IPS DF 6.9 (cell line): Measurements from ENCODE around the gene GATAD2A.

ENCODE experiments used
- DNase-seq: peaks from one replicate; pipeline ENCODE4 v3.0.0-alpha.2; 2013; ENCODE audit warnings: low read depth, low spot score
- H3K27ac ChIP-seq: one replicate; pipeline ENCODE4 v1.5.1; 2013; ENCODE audit warnings: low read length, control low read depth
- H3K27me3 ChIP-seq: 2 replicates; pipeline ENCODE4 v1.6.1; 2013; ENCODE audit warnings: mild to moderate bottlenecking, low read length; ENCODE audit not compliant: control insufficient read depth, insufficient read depth
- H3K36me3 ChIP-seq: 2 replicates; pipeline ENCODE4 v1.6.1; 2013; ENCODE audit warnings: low read length; ENCODE audit not compliant: control insufficient read depth, insufficient read depth
- H3K4me1 ChIP-seq: 2 replicates; pipeline ENCODE4 v1.6.1; 2013; ENCODE audit warnings: low read length; ENCODE audit not compliant: control insufficient read depth, insufficient read depth
- H3K4me3 ChIP-seq: 2 replicates; pipeline ENCODE4 v1.5.1; 2013; ENCODE audit warnings: mild to moderate bottlenecking, low read length
- H3K9me3 ChIP-seq: 2 replicates; pipeline ENCODE4 v1.6.1; 2013; ENCODE audit warnings: low read length, inconsistent platforms; ENCODE audit not compliant: control insufficient read depth, insufficient read depth
- WGBS: extraction: QIAGEN DNeasy Blood & Tissue Kit; methylation state at CpG from one replicate; pipeline ENCODE4 v1.1.7; 2013; ENCODE audit warnings: mixed read lengths, missing lambda C conversion rate; ENCODE audit not compliant: insufficient read length, insufficient coverage; 5-methylcytosine and 5-hydroxymethylcytosine counted together

GATAD2A gene

GRCh38 chr19:19527674-19528625 is 122.5 kb downstream of the GATAD2A start:
- H3K27me3 ChIP-seq = no peaks in the 10 kb centered on the region
- H3K9me3 ChIP-seq = no peaks in the 10 kb centered on the region
- peaks cover 11% of the 10 kb centered on the region for H3K36me3 ChIP-seq
- no CpG with 5 or more reads among the region's 27 CpGs for WGBS
- H3K4me1 ChIP-seq = peaks cover 4% of the 10 kb centered on the region; the same call in 1 of the 2 replicates
- no peak overlapping the region for H3K4me3 ChIP-seq
- H3K27ac ChIP-seq = no peak overlapping the region
- DNase-seq = no peak

DNA sequence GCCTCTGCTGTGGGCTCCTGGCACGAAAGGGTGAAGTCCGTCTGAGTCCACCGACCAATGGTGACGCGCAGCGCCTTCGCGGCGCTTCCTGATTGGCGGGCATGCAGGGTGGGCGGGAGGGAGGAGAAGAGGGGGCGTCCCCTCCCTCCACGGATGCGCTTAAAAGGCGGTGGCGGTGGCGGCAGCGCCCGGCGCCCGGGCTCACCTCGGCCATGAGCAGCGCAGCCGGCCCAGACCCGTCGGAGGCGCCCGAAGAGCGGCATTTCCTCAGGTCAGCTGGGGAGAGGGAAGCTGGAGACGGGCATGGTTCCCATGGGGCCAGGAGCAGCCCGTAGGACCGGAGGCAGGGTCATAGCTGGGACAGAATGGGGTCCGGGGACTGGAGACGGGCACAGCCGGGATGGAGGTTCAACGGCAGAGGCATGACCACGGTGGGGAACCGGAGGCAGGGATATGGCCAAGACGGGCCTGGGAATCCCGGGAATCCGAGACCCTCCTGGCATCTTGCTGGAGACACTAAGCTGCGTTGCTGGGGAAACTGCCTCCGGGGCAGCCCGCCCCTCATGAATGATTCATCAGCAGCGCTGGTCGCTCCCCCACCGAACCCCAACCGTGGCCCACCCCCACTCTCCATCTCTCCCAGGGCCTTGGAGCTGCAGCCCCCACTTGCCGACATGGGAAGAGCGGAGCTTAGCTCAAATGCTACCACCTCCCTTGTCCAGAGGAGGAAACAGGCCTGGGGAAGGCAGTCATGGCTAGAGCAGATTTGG is 123.4 kb downstream of the GATAD2A start, which contains the start of gene YJEFN3:
Gene YJEFN3 (plus strand): TSS at position 191 of the 770 bp plus-strand sequence. CDS start 22 bp downstream, at position 213.
- Histone ChIP-seq H3K27me3 (no peaks in the 10 kb centered on the region), H3K36me3 (peaks cover 11% of the 10 kb centered on the region), H3K4me1 (peaks cover 4% of the 10 kb centered on the region; the same call in 1 of the 2 replicates), H3K27ac (no peak within 1 kb of the TSS), H3K4me3 (no peak within 1 kb of the TSS), H3K9me3 (no peaks in the 10 kb centered on the region)
- no CpG with 5 or more reads among the region's 50 CpGs for WGBS
- no peak for DNase-seq

GRCh38 chr19:19529783-19530422 is 124.4 kb downstream of the GATAD2A start:
- DNase-seq = no peak
- H3K4me3 ChIP-seq = no peak overlapping the region
- no CpG with 5 or more reads among the region's 11 CpGs for WGBS
- H3K9me3 ChIP-seq = no peaks in the 10 kb centered on the region
- H3K27ac ChIP-seq = no peak overlapping the region
- no peaks in the 10 kb centered on the region for H3K27me3 ChIP-seq
- H3K36me3 ChIP-seq = peaks cover 11% of the 10 kb centered on the region
- peaks cover 3% of the 10 kb centered on the region; the same call in 1 of the 2 replicates for H3K4me1 ChIP-seq

DNA sequence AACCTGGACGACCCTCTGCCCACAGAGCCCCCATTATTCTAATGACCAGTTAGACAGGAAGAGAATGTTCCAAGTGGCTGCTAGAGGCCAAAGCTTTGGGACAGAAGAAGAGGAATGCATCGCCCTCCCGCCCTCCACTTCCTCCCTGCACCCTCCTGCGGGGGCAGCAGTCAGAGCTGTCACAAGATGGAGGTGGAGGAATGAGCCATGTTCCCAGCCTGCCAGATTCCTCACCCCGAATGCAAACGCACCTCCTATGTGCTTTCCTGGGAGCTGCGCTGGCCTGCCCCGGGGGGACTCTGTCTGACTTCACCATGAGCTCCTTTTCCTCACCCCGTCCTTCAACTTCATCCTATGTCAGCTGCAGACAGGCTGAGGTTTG is 124.9 kb downstream of the GATAD2A start:
- no CpG with 5 or more reads among the region's 9 CpGs for WGBS

DNA sequence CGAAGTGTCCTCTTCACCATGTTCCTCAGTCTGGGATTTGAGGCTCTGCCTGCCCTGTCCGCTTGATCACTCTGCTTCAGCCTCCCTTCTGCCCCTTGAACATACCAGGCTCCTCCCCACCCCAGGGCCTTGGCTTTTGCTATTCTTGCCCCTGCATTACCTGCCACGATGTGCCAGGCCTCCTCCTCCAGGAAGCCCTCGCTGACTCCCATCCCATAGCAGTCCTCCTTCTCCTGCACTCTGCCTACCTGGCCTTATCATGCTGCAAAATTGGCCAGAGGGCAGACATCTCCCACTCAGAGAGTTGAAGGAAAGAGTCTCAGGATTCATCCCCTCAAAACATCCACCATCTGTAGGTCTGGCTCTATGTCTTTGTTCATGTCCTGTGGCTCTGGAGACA is 125.4 kb downstream of the GATAD2A start:
- WGBS = no CpG with 5 or more reads among the region's 4 CpGs
- no peak overlapping the region for H3K4me3 ChIP-seq
- no peaks in the 10 kb centered on the region for H3K9me3 ChIP-seq
- H3K4me1 ChIP-seq = peaks cover 3% of the 10 kb centered on the region; the same call in 1 of the 2 replicates
- DNase-seq = no peak
- no peaks in the 10 kb centered on the region for H3K27me3 ChIP-seq
- no peak overlapping the region for H3K27ac ChIP-seq
- peaks cover 9% of the 10 kb centered on the region for H3K36me3 ChIP-seq

More for the DNA sequence above, 124.9 kb downstream of the GATAD2A start:
- H3K4me3 ChIP-seq = no peak overlapping the region
- no peaks in the 10 kb centered on the region for H3K9me3 ChIP-seq
- DNase-seq = no peak
- no peaks in the 10 kb centered on the region for H3K27me3 ChIP-seq
- peaks cover 3% of the 10 kb centered on the region; the same call in 1 of the 2 replicates for H3K4me1 ChIP-seq
- no peak overlapping the region for H3K27ac ChIP-seq
- H3K36me3 ChIP-seq = peaks cover 11% of the 10 kb centered on the region

DNA sequence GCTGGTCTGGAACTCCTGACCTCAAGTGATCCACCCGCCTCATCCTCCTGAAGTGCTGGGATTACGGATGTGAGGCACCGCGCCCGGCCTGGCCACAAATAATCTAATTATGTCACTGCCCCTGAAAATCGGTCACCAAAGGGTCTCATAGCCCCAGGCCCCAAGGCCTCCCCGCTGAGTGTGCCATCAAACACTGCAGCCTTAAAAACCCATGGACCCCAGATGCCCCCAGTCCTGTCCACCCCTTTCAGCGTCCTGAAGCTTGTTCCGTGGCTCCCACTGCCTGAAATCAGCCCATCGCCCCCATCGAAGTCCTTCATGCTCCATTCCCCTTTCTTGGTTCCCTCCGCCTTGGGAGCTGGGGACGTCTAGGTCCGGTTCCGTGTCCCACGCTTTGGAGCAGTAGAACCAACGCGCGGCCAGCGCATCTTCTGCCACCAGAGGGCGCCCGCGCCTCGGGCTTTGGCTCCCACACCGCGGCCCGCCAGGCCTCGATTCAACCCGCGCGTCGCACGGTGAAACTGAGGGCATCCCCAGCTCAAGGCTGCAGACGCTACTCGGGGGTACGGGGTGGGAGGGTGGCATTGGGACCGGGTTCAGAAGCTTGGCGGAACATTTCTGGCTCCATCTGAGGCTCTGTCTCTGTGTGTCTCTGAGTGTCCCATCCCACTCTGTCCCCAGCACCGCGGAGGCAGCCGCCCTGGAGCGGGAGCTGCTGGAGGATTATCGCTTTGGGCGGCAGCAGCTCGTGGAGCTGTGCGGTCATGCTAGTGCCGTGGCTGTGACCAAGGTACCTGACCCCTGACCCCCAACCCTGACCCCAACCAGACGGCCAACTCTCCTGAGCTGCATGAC is 126.7 kb downstream of the GATAD2A start:
- Histone ChIP-seq H3K4me1 (peaks cover 3% of the 10 kb centered on the region; the same call in 1 of the 2 replicates), H3K36me3 (peaks cover 9% of the 10 kb centered on the region), H3K27me3 (no peaks in the 10 kb centered on the region), H3K9me3 (no peaks in the 10 kb centered on the region), H3K27ac (no peak overlapping the region), H3K4me3 (no peak overlapping the region)
- DNase-seq = peak; percentile 77
- WGBS = no CpG with 5 or more reads among the region's 48 CpGs

DNA sequence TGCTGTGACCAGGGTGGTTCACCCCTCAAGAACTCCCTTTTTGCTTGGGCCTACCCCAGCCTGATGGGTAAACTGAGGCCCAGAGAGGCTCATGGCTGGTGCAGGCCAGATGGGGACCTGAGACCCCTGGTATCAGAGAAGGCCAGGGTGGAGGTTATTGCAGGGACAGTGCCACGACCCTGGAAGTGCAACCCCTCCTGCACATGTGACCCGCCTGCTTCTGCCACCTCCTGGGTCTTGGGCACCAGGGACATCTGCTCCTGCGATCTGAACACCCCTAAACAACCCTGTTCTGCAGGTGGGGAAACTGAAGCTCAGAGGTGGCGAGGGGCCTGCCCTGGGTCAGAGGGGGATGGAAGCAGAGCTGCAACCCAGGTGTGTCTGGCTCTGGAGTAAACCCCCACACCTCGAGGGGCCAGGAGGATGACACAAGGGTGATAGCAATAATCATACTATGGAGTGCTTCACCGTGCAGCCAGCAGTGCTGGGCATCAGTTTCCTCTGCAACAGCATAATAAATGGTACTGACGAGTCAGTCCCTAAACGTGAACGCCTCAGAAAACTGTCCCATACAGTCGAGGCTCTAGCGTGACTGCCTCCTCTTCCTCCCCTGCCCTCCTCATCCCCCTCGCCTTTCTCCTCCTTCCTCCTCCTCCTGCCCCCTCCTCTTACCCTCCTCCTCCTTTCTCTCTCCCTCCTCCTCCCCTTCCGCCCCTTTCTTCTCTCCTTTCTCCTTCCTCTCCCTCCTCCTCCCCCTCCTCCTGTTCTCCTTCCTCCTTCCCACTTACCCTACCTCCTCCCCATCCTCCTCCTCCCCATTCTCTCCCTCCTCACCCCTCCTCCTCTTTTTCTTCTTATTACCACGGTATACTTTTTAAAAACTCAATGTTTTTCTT is 127.6 kb downstream of the GATAD2A start:
- Histone ChIP-seq H3K9me3 (no peaks in the 10 kb centered on the region), H3K36me3 (peaks cover 3% of the 10 kb centered on the region), H3K27ac (no peak overlapping the region), H3K4me1 (peaks cover 3% of the 10 kb centered on the region; the same call in 1 of the 2 replicates), H3K27me3 (no peaks in the 10 kb centered on the region), H3K4me3 (no peak overlapping the region)
- DNase-seq = no peak
- WGBS = 100% methylated on average over 1 of the region's 14 CpGs

DNA sequence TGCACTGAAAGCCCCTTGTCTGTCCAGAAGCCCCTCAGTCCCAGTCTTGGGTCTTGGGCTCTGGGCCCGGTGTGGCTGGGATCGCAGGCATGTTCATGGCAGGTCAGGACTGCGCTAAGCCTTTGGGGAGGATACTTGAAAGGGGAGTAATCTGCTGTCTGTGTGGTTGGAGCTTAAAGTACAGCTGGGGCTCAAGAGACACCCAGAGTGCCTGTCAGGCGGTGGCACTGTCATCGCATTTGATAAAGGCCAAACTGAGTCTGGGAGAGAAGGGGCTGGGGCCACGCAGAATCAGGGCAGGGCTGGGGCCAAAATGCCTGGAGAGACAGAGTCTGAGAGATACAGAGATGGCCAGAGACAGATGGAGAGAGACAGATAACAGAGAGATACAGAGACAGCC is 128.4 kb downstream of the GATAD2A start:
- no peak overlapping the region for H3K27ac ChIP-seq
- no peak overlapping the region for H3K4me3 ChIP-seq
- H3K9me3 ChIP-seq = no peaks in the 10 kb centered on the region
- DNase-seq = no peak
- H3K4me1 ChIP-seq = peaks cover 3% of the 10 kb centered on the region; the same call in 1 of the 2 replicates
- H3K27me3 ChIP-seq = peaks cover 3% of the 10 kb centered on the region; the same call in 1 of the 2 replicates
- no CpG with 5 or more reads among the region's 6 CpGs for WGBS
- peaks cover 2% of the 10 kb centered on the region; the same call in 1 of the 2 replicates for H3K36me3 ChIP-seq
